ENCODE results near the gene SOWAHC. TPM values are rescaled to one million over a fixed set of nuclear protein-coding genes. Genes with fewer than 3 reads are reported as not detected.

The SOWAHC gene
- total and polyA plus RNA-seq, 8 donors, result 1.2 to 5.3 (median 3.1) TPM

- Histone ChIP-seq H3K4me1 (no peaks in the 10 kb centered on the region), H3K27me3 (no peaks in the 10 kb centered on the region), H3K27ac (no peak overlapping the region), H3K36me3 (no peaks in the 10 kb centered on the region), H3K4me3 (no peak overlapping the region), H3K9me3 (no peaks in the 10 kb centered on the region)
- DNase-seq, result no peak
- WGBS, 2 donors, result 58 to 67% methylated on average over 3 of the region's 3 CpGs
- FAIRE-seq, result no peak
- peak in 1 of 4 donors; percentile 30 for ATAC-seq
- intact Hi-C loops (cut with DNase I), result no loop called here
- no peak for TF ChIP-seq CTCF (IDR thresholded peaks at IDR 0.05)
Measured at GRCh38 chr2:109631741-109632140, 17.6 kb downstream of the SOWAHC start.

GRCh38 chr2:109632158-109632789, 18.1 kb downstream of the SOWAHC start:
- ATAC-seq, result peak in 3 of 4 donors; percentile 29 to 54 (median 42)
- Histone ChIP-seq H3K4me3 (no peak overlapping the region), H3K27me3 (no peaks in the 10 kb centered on the region), H3K9me3 (no peaks in the 10 kb centered on the region), H3K4me1 (no peaks in the 10 kb centered on the region), H3K36me3 (no peaks in the 10 kb centered on the region), H3K27ac (no peak overlapping the region)
- WGBS, 2 donors, result 78 to 79% methylated on average over 14 of the region's 14 CpGs
- no peak for FAIRE-seq
- no peak for TF ChIP-seq CTCF (IDR thresholded peaks at IDR 0.05)
- no peak for DNase-seq
- intact Hi-C loops (cut with DNase I), result no loop called here

- Histone ChIP-seq H3K4me1 (no peaks in the 10 kb centered on the region), H3K27me3 (no peaks in the 10 kb centered on the region), H3K9me3 (no peaks in the 10 kb centered on the region), H3K27ac (no peak overlapping the region), H3K4me3 (no peak overlapping the region), H3K36me3 (no peaks in the 10 kb centered on the region)
- ATAC-seq, result no peak
- DNase-seq, result no peak
- intact Hi-C loops (cut with DNase I), result no loop called here
- 94 to 97% methylated on average over 10 of the region's 10 CpGs for WGBS, 2 donors
- TF ChIP-seq CTCF (IDR thresholded peaks at IDR 0.05), result no peak
- no peak for FAIRE-seq
Measured at GRCh38 chr2:109633284-109633961, 19.3 kb downstream of the SOWAHC start.

GRCh38 chr2:109635426-109636304, 21.5 kb downstream of the SOWAHC start:
- intact Hi-C loops (cut with DNase I), result no loop called here
- Histone ChIP-seq H3K4me3 (no peak overlapping the region), H3K4me1 (no peaks in the 10 kb centered on the region), H3K9me3 (no peaks in the 10 kb centered on the region), H3K27ac (no peak overlapping the region), H3K27me3 (no peaks in the 10 kb centered on the region), H3K36me3 (no peaks in the 10 kb centered on the region)
- WGBS, 2 donors, result 87 to 91% methylated on average over 11 of the region's 11 CpGs
- ATAC-seq (no peak), FAIRE-seq (no peak), DNase-seq (no peak)
- no peak for TF ChIP-seq CTCF (IDR thresholded peaks at IDR 0.05)

Measured in pancreas (tissue), 10 donors.